ENCODE data around the gene FLOT1.
"Not testable (repeated sequence)": the region's sequence is repeated elsewhere in the genome, so short reads cannot be mapped to it uniquely, and the experiment has no call there.

The FLOT1 gene

GRCh38 chr6:30721198-30722024, 21.1 kb downstream of the FLOT1 start:
- DNase-seq = peak; percentile 81

- peak; percentile 35 for DNase-seq
Observed at GRCh38 chr6:30720738-30721197, 21.7 kb downstream of the FLOT1 start.

- DNase-seq = peak; percentile 96
Observed at GRCh38 chr6:30719791-30720737, 22.4 kb downstream of the FLOT1 start, which contains the start of gene TUBB. Gene TUBB, plus strand, starts transcription at chr6:30720352. Its CDS starts 155 bp downstream, at chr6:30720507.

- peak; percentile 81 for DNase-seq
Observed at GRCh38 chr6:30719356-30719755, 23.1 kb downstream of the FLOT1 start.

GRCh38 chr6:30717845-30718720, 24.4 kb downstream of the FLOT1 start:
- not testable (repeated sequence) for DNase-seq

GRCh38 chr6:30717129-30717844, 25.2 kb downstream of the FLOT1 start, which contains the start of gene MDC1:
Gene MDC1, minus strand, starts transcription at chr6:30717281. Its CDS starts 2,106 bp downstream, at chr6:30715175.
- DNase-seq = peak; percentile 100

- no peak for DNase-seq
Observed at GRCh38 chr6:30716879-30717128, 25.7 kb downstream of the FLOT1 start.

- no peak for DNase-seq
Observed at GRCh38 chr6:30714263-30714662, 28.2 kb downstream of the FLOT1 start.

GRCh38 chr6:30712441-30712945, 30.0 kb downstream of the FLOT1 start:
- no peak for DNase-seq

GRCh38 chr6:30711758-30712380, 30.6 kb downstream of the FLOT1 start:
- no peak for DNase-seq

GRCh38 chr6:30709101-30709868, 33.2 kb downstream of the FLOT1 start:
- DNase-seq = no peak

GRCh38 chr6:30707281-30707850, 35.1 kb downstream of the FLOT1 start:
- peak; percentile 90 for DNase-seq

- DNase-seq = no peak
Observed at GRCh38 chr6:30705620-30706019, 36.9 kb downstream of the FLOT1 start.

- DNase-seq = no peak
Observed at GRCh38 chr6:30703821-30704220, 38.7 kb downstream of the FLOT1 start.

GRCh38 chr6:30703011-30703410, 39.5 kb downstream of the FLOT1 start:
- DNase-seq = no peak

GRCh38 chr6:30700340-30700739, 42.1 kb downstream of the FLOT1 start:
- DNase-seq = no peak

- DNase-seq = no peak
Observed at GRCh38 chr6:30696432-30696831, 46.1 kb downstream of the FLOT1 start.

GRCh38 chr6:30691208-30691847, 51.2 kb downstream of the FLOT1 start:
- DNase-seq = no peak

GRCh38 chr6:30690403-30691207, 51.9 kb downstream of the FLOT1 start, which contains the start of gene NRM:
Gene NRM, minus strand, starts transcription at chr6:30690984. Its CDS starts 10 bp downstream, at chr6:30690974.
- DNase-seq = peak; percentile 84
